KOPT-K1 (cell line): Measurements from ENCODE around the gene DIAPH2.

Experiments
- H3K27ac ChIP-seq: fragments of 200-600 bp; sonication (generic); 2 replicates; pipeline ENCODE4 v1.5.1; 2016; ENCODE audit warnings: antibody characterized with exemption, mild to moderate bottlenecking, low read depth, low read length; ENCODE audit not compliant: poor library complexity, severe bottlenecking
- H3K36me3 ChIP-seq: fragments of 200-600 bp; sonication (generic); 2 replicates; pipeline ENCODE4 v1.5.1; 2017; ENCODE audit warnings: antibody characterized with exemption, mild to moderate bottlenecking, low read length, moderate library complexity; ENCODE audit not compliant: insufficient read depth
- H3K9me3 ChIP-seq: fragments of 200-600 bp; sonication (generic); 2 replicates; pipeline ENCODE4 v1.5.1; 2017; ENCODE audit warnings: antibody characterized with exemption, low read length, mild to moderate bottlenecking; ENCODE audit not compliant: insufficient read depth, poor library complexity, severe bottlenecking

DIAPH2 gene

DNA sequence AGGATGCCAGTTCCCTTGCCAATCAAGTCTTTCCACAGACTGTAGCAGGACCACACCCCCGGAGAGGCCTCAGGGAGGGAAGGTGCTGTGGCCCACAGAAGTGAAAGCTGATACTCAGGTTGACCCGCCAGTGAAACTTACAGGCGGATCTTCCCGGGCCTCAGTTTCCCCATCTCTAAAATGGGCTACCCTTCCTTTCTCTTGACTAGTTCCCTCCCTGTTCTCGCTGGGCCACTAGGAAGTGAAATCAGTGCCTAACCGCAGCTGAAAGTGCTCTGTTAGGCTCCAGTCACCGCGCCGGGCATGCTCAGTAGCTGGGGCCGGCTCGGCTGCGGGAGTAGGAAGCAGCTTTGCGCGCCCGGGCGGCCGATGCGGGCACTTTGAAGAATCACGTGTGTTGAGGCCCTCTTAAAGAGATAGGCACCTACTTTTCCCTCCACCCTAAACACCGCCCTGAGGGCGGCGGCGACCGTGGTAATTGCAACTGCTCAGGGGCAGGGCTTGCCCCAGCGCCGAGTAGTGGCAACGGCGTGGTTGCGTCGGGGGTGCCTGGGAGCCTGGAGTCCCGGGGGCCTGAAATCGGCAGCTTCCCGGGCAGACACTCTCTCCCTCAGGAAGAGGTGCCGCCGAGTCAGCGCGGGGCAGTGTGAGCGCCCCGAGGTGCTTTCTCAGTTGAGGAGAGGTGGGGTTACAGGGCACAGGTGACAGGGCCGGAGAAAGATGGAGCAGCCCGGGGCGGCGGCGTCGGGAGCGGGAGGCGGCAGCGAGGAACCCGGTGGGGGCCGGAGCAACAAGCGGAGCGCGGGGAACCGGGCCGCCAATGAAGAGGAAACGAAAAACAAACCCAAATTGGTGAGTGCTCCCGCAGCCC, at the start of gene DIAPH2:
Gene DIAPH2 (plus strand): TSS at position 504 of the 871 bp plus-strand sequence.
- H3K36me3 ChIP-seq, result no peaks in the 10 kb centered on the region
- H3K9me3 ChIP-seq, result no peaks in the 10 kb centered on the region
- H3K27ac ChIP-seq, result peak within 1 kb of the TSS; percentile 80

DNA sequence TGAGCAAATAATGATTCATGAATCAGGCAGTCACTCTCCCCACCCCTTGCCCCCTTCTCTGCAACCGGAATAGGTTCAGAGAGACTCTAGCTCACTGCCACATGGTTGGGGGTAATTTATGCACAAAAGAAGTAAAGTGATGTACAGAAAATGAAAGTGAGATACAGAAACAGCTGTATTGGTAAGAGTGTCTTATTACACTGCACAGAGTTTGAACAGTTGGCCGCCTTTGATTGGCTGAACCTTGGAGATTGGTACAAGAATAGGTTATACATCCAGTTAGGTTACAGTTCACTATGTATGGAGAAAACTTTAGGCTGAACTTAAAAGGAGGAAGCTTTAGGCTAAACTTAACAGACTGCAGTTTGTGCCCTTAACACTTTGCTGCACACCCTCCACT, 34.6 kb upstream of the DIAPH2 start:
- Histone ChIP-seq H3K9me3 (no peaks in the 10 kb centered on the region), H3K27ac (no peak overlapping the region), H3K36me3 (no peaks in the 10 kb centered on the region)

GRCh38 chrX:96655947-96656623, 28.6 kb upstream of the DIAPH2 start:
- Histone ChIP-seq H3K9me3 (no peaks in the 10 kb centered on the region), H3K36me3 (no peaks in the 10 kb centered on the region), H3K27ac (no peak overlapping the region)

DNA sequence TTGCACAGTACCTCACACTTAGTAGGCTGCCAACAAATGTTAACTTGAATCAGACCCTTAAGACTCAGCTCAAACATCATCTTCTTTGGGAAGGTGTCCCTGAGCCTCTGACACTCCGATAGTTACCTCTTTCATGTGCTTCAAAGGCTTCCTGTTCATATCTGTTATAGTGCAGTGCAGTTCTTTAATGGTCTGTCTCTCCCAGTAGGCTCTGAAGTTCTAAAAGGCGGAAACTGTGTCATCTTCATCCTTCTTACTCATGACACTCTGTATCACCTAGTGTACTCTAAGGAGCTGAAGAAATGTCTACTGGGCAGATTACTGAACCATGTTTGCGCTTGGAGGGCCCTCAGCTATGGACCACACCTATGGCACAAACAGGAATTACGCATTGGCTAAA, 2.1 kb upstream of the DIAPH2 start:
- no peaks in the 10 kb centered on the region for H3K9me3 ChIP-seq
- no peaks in the 10 kb centered on the region for H3K36me3 ChIP-seq
- H3K27ac ChIP-seq, result peak overlapping the region; percentile 22

DNA sequence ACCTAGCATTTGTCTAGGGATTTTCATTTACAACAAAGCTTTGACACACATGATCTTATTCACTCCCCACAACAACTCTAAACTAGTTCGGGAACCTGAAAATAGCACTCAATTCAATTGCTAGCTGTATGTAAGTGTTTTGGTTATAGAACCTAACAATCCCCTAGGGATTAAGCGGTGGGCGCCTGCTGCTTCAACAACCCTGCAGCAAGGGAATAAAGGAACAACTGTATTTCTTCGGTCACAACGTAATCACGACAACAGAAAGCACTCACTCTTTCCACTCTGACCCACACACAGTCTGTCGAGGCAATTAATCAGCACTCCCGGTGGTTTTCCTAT, 674 bp upstream of the DIAPH2 start:
- peak overlapping the region; percentile 80 for H3K27ac ChIP-seq

GRCh38 chrX:96685210-96686099, 813 bp downstream of the DIAPH2 start:
- peak overlapping the region; percentile 80 for H3K27ac ChIP-seq
- H3K36me3 ChIP-seq, result no peaks in the 10 kb centered on the region; the same call in 1 of the 2 replicates

More for the DNA sequence above, 674 bp upstream of the DIAPH2 start:
- no peaks in the 10 kb centered on the region for H3K36me3 ChIP-seq
- no peaks in the 10 kb centered on the region for H3K9me3 ChIP-seq

DNA sequence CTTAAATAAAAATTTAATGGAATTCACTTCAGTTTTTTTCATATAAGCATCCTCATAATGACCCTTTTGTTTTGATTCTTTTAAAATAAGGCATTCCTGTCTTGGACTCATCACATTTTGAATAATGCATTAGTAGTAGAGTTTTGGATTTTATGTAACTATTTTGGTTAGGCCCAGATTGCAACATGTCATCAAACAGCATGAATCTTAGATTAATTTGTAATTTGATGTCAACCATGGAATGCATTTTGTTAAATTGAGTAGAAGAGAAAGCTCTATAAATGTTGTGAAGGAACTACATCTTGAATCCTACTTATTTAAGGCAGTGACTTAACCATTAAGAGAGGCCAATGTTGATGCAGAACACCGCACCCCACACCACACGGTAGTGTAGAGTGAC, 3.1 kb downstream of the DIAPH2 start:
- Histone ChIP-seq H3K36me3 (no peaks in the 10 kb centered on the region; the same call in 1 of the 2 replicates), H3K9me3 (no peaks in the 10 kb centered on the region), H3K27ac (no peak overlapping the region)

More at GRCh38 chrX:96685210-96686099, 813 bp downstream of the DIAPH2 start:
- H3K9me3 ChIP-seq, result no peaks in the 10 kb centered on the region

DNA sequence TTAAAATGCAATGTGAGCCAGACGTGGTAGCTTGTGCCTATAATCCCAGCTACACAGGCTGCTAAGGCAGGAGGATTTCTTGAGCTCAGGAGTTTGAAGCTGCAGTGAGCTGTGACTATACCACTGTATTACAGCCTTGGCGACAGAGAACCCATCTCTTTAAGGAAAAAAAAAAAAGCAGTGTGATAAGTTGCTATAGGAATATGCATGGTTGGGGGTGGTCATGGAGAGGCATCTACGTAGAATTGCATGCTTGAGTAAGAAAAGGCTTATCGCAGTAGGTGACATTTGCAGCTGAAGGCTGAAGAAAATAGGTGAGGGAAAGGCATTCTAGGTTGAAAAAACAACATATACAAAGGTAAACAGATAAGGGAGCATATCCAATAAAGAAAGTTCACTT, 4.1 kb downstream of the DIAPH2 start:
- H3K27ac ChIP-seq, result no peak overlapping the region
- H3K9me3 ChIP-seq, result no peaks in the 10 kb centered on the region
- H3K36me3 ChIP-seq, result no peaks in the 10 kb centered on the region; the same call in 1 of the 2 replicates

GRCh38 chrX:96689991-96690390, 5.3 kb downstream of the DIAPH2 start:
- no peaks in the 10 kb centered on the region for H3K9me3 ChIP-seq
- H3K27ac ChIP-seq, result no peak overlapping the region
- no peaks in the 10 kb centered on the region; the same call in 1 of the 2 replicates for H3K36me3 ChIP-seq

GRCh38 chrX:96692454-96692853, 7.8 kb downstream of the DIAPH2 start:
- Histone ChIP-seq H3K27ac (no peak overlapping the region), H3K9me3 (no peaks in the 10 kb centered on the region), H3K36me3 (no peaks in the 10 kb centered on the region; the same call in 1 of the 2 replicates)

- no peaks in the 10 kb centered on the region; the same call in 1 of the 2 replicates for H3K36me3 ChIP-seq
- H3K9me3 ChIP-seq, result no peaks in the 10 kb centered on the region
- H3K27ac ChIP-seq, result no peak overlapping the region
These were observed 8.2 kb downstream of the DIAPH2 start for GRCh38 chrX:96692890-96693289.

DNA sequence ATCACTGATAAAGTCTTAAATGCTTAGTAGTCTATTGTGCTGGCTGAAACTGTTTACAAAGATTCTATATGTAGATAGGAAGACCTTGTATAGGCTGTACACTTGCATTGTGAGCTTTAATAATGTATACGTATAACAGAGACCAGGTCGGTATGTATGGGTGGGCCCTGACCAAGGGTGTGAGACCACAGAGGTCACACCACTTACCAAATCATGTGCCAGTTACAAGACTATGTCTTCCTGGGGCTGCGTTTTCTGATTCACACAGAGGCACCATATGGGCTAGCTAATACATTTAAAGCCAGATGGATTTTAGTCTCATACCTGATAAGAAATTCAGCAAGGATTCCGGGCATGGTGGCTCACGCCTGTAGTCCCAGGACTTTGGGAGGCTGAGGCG, 8.8 kb downstream of the DIAPH2 start:
- no peaks in the 10 kb centered on the region; the same call in 1 of the 2 replicates for H3K36me3 ChIP-seq
- no peak overlapping the region for H3K27ac ChIP-seq
- no peaks in the 10 kb centered on the region for H3K9me3 ChIP-seq

DNA sequence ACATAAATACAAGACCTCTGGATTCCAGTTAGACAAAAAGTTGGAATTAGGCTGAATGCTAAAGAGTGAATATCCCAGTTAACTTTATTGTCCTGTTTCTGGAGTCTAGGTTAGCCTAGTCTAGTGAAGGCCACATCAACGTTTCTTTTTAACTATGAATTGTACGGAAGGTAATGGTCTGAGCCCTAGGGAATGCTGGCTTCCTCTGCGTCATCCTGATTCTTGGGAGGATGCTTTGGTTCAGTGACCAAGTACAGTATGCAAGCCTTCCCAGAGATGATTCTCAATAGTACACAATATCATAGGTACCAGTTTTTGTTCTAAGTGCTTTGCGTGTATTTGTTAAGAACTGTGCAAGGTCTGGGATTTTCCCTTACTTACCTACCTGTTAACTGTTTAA, 11.8 kb downstream of the DIAPH2 start:
- Histone ChIP-seq H3K9me3 (no peaks in the 10 kb centered on the region), H3K36me3 (no peaks in the 10 kb centered on the region), H3K27ac (no peak overlapping the region)

DNA sequence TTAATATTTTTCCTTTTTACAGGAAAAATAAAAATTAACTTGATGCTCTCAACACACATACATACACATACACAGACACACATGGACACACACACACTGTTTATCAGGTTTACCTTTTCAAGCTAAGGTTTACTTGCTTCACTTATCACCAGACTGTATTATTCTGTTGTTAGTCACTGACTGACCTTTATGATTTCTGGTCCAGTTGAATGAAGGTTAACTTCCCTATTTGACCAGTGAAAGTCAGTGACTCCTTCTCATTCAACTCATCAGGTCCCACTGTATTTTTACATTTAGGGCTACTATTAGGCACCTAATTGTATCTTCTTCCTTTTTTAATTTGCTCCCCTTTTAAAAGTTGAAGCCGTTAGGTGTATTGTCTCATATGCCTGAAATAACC, 16.0 kb downstream of the DIAPH2 start:
- Histone ChIP-seq H3K27ac (no peak overlapping the region), H3K36me3 (no peaks in the 10 kb centered on the region), H3K9me3 (no peaks in the 10 kb centered on the region)

GRCh38 chrX:96703379-96703778, 18.7 kb downstream of the DIAPH2 start:
- Histone ChIP-seq H3K36me3 (no peaks in the 10 kb centered on the region), H3K9me3 (no peaks in the 10 kb centered on the region), H3K27ac (no peak overlapping the region)
